GM19328 (cell line): ENCODE data around the gene PERP.

ENCODE experiments used
- ATAC-seq: cut with Tn5 transposase; IDR thresholded peaks from one replicate; pipeline ENCODE4 v1.9.1; 2021; ENCODE audit warnings: mild to moderate bottlenecking, moderate library complexity; ENCODE audit not compliant: unreplicated experiment

Gene PERP

GRCh38 chr6:138063726-138064125, 43.5 kb downstream of the PERP start:
- no peak for ATAC-seq

GRCh38 chr6:138054982-138055381, 52.2 kb downstream of the PERP start:
- no peak for ATAC-seq

- ATAC-seq = no peak
Measured at GRCh38 chr6:138052783-138053182, 54.4 kb downstream of the PERP start.

- no peak for ATAC-seq
Measured at GRCh38 chr6:138044972-138045371, 62.2 kb downstream of the PERP start.

- no peak for ATAC-seq
Measured at GRCh38 chr6:138044458-138044857, 62.8 kb downstream of the PERP start.
